Calu3 (cell line): ENCODE measurements around the gene GMDS. TPM values are rescaled to one million over a fixed set of nuclear protein-coding genes. Genes with fewer than 3 reads are reported as not detected.

ENCODE experiments used
- BruUV-seq: library from RNA; stranded (reverse); fragments of 400-500 nt; replicated peaks from 2 replicates; lab custom pipeline; 2021; lab: Mats Ljungman, UMichigan
- CTCF ChIA-PET: fragments of 300-600 bp; sonication (Branson Sonifier 250); formaldehyde crosslinking; loops from one replicate; lab custom pipeline; 2022; ENCODE audit warnings: antibody characterized with exemption; lab: Charles Lee
- DNase-seq: peaks from one replicate; pipeline ENCODE4 v3.0.0; 2022
- H3K27ac Mint-ChIP-seq: one replicate; pipeline ENCODE4 v1.8.0; 2022; ENCODE audit warnings: mixed read lengths; ENCODE audit not compliant: unreplicated experiment
- H3K27me3 Mint-ChIP-seq: one replicate; pipeline ENCODE4 v1.8.0; 2022; ENCODE audit warnings: mixed read lengths; ENCODE audit not compliant: unreplicated experiment
- H3K36me3 Mint-ChIP-seq: one replicate; pipeline ENCODE4 v1.8.0; 2022; ENCODE audit warnings: mild to moderate bottlenecking, moderate library complexity, mixed read lengths; ENCODE audit not compliant: insufficient read depth, unreplicated experiment
- H3K4me1 Mint-ChIP-seq: one replicate; pipeline ENCODE4 v1.8.0; 2022; ENCODE audit warnings: mild to moderate bottlenecking, low read depth, mixed read lengths; ENCODE audit not compliant: unreplicated experiment
- H3K4me3 Mint-ChIP-seq: one replicate; pipeline ENCODE4 v1.8.0; 2022; ENCODE audit warnings: mild to moderate bottlenecking, low read depth, moderate library complexity, mixed read lengths; ENCODE audit not compliant: unreplicated experiment
- H3K9me3 Mint-ChIP-seq: one replicate; pipeline ENCODE4 v1.8.0; 2022; ENCODE audit warnings: low read depth, mixed read lengths; ENCODE audit not compliant: unreplicated experiment
- CTCF ChIP-seq: fragments of 200-600 bp; IDR thresholded peaks from one replicate; pipeline ENCODE4 v1.8.0; 2022; ENCODE audit warnings: antibody characterized with exemption; ENCODE audit not compliant: unreplicated experiment
- intact Hi-C: fragments of 100-400 bp; cut with micrococcal nuclease; formaldehyde crosslinking; loops from one replicate; pipeline ENCODE4 v1.10.0; 2022; ENCODE audit not compliant: unreplicated experiment
- total RNA-seq: library from RNA; stranded (reverse); gene quantifications from 2 replicates; pipeline ENCODE4 v1.2.3, GENCODE V29; 2022

The GMDS gene
- total RNA-seq, 1 experiment from 2014 or later: 58.2 TPM

GRCh38 chr6:1712451-1712850 is 533.0 kb downstream of the GMDS start:
- CTCF ChIA-PET: no interaction called here
- H3K27me3 Mint-ChIP-seq: no peaks in the 10 kb centered on the region

GRCh38 chr6:1711136-1711535 is 534.3 kb downstream of the GMDS start:
- peaks cover 2% of the 10 kb centered on the region for H3K36me3 Mint-ChIP-seq
- no TSS peak for BruUV-seq
- no peaks in the 10 kb centered on the region for H3K27me3 Mint-ChIP-seq
- CTCF ChIA-PET: no interaction called here
- H3K9me3 Mint-ChIP-seq: no peaks in the 10 kb centered on the region
- no peak for DNase-seq
- H3K27ac Mint-ChIP-seq: no peak overlapping the region
- peaks cover 10% of the 10 kb centered on the region for H3K4me1 Mint-ChIP-seq
- no peak overlapping the region for H3K4me3 Mint-ChIP-seq
- TF ChIP-seq CTCF: no peak
- intact Hi-C loops: no loop called here

More at GRCh38 chr6:1712451-1712850, 533.0 kb downstream of the GMDS start:
- Mint-ChIP-seq H3K27ac (no peak overlapping the region), H3K4me1 (peaks cover 10% of the 10 kb centered on the region), H3K36me3 (peaks cover 5% of the 10 kb centered on the region), H3K4me3 (no peak overlapping the region), H3K9me3 (no peaks in the 10 kb centered on the region)
- no peak for DNase-seq
- TF ChIP-seq CTCF: no peak
- no TSS peak for BruUV-seq
- intact Hi-C loops: no loop called here

- no peaks in the 10 kb centered on the region for H3K36me3 Mint-ChIP-seq
- no peaks in the 10 kb centered on the region for H3K27me3 Mint-ChIP-seq
- intact Hi-C loops: no loop called here
- no peak for TF ChIP-seq CTCF
- H3K9me3 Mint-ChIP-seq: no peaks in the 10 kb centered on the region
- BruUV-seq: no TSS peak
- CTCF ChIA-PET: interaction anchor here (0.6 kb wide), 1 partner anchor 1016 kb away, joined by 3 read pairs; no protein-coding TSS in a partner anchor
- no peak for DNase-seq
- no peak overlapping the region for H3K4me3 Mint-ChIP-seq
- no peak overlapping the region for H3K27ac Mint-ChIP-seq
- H3K4me1 Mint-ChIP-seq: peaks cover 10% of the 10 kb centered on the region
Observed at GRCh38 chr6:1709234-1709641, 536.2 kb downstream of the GMDS start.

- CTCF ChIA-PET: interaction anchor here (0.6 kb wide), 1 partner anchor 1016 kb away, joined by 3 read pairs; no protein-coding TSS in a partner anchor
- DNase-seq: no peak
- peaks cover 10% of the 10 kb centered on the region for H3K4me1 Mint-ChIP-seq
Observed at GRCh38 chr6:1708820-1709219, 536.6 kb downstream of the GMDS start.

More at GRCh38 chr6:1708820-1709219, 536.6 kb downstream of the GMDS start:
- TF ChIP-seq CTCF: no peak
- no peak overlapping the region for H3K27ac Mint-ChIP-seq
- intact Hi-C loops: no loop called here
- H3K9me3 Mint-ChIP-seq: no peaks in the 10 kb centered on the region
- no peak overlapping the region for H3K4me3 Mint-ChIP-seq
- H3K36me3 Mint-ChIP-seq: no peaks in the 10 kb centered on the region
- no peaks in the 10 kb centered on the region for H3K27me3 Mint-ChIP-seq
- BruUV-seq: no TSS peak
